ENCODE measurements around the gene TMEM109.
A peak's percentile ranks its signal among the peaks of the same experiment; 100 is the strongest.

Gene TMEM109

DNA sequence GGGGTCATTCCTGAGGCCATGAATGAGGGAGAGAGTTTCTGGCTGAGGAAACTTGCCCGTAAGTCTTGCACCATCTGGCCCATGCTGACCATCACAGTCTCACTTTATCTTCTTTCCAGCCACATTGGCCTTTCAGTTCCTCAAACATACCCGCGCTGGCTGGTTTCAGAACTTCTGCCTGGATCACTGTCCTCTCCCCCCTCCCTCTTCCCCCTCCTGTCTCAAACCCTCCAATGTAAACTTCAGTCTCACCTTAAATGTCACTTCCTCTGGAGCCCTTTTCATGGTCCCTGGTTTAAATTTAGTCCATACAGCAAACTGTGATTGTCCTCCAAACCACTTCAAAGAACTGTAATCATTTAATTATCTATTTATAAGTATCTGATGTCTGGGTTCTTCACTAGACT lies 3.7 kb upstream of the TMEM109 start:
- DNase-seq (ENCODE audit: low read depth, low spot score) = no peak

DNA sequence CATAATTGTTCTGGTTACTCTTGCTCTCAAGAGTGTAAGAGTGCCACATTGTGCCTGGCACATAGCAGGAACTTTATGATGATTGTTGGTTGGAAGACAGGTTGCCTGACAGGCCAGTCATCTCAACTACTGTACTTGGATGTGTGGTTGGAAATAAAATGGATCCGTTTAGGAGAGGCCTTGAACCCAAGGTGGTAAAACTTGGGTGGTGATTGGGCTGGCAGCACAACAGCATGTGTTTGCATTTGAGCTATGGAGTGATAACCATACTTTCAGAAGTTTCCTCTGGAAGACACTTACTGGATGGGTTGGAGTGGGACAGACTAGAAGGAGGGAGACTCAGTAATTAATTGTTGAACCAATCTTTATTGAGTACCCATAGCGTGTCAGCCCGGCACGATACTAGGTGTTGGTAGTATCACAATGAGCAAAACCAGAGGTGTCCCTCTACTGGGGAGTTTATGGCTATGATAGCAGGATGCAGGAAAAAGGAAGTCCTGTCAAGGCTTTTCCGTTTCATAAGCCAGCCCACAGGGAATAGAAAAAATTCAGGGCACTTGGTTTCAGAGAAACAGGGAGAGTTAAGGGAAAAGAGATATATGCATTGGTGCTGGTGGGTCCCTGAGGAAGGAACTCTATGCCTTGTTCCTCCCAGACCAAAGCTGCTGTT lies 3.1 kb upstream of the TMEM109 start:
- no peak for DNase-seq (ENCODE audit: low read depth, low spot score)

DNA sequence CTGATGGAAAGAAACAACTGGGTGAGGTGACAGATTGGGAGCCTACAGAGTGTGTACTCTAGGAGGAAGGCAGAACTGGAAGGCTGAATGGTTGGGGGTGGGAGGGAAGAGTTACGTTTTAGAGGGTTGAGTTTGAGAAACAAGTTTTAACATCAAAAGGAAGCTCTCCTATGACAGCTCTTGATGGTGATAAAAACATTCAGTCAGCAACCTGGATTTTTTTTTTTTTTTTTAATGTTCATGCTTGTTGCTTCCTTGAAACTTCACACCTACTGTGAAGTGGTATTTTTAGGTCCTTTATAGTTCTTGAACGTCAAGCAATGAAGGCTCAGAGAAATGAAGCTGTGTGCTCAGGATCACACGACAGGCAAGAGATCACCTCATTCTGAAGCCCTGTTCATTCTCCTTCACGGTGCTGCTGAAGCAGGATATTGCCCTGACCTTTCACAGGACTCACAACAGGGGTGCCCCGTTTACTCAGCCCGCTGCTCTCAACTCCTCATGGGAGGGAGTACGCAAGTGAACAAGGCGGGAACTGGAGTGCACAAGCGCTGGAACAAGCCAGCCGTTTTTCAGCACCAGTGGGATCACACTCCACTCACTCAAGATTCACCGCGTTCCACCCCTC lies 1.6 kb upstream of the TMEM109 start:
- DNase-seq (ENCODE audit: low read depth, low spot score) = no peak

DNA sequence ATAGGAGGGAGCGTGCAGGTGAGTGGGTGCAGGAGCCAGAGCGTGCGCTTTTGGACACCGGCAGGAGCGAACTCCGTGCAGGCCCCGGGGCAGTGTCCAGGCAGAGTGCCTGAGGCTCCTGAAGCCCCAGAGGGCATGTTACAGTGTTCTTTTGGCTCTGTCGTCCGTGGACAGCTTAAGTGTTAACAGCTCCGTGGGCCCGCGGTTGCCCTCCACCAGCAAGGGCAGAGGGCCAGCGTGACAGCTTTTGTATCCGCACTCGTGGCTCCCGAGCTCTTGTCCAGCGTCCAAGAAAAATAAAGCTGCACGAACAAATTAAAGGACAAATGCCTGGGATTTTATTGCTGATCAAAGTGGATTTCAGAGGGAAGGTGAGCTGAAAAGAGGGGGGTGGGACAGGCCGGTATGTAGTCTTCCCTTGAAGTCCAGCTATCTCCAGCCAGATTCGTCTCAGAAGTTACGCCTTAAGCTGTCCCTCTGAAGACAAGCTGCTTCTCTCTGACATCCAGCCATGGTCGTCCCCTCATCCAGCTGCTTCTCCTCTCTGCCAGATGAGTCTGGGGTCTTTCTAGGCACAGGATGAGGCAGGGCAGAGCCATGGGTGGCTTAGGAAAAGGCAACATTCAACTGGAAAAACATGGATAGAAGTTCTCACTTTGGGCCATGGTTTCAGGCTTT lies 968 bp upstream of the TMEM109 start:
- no peak for DNase-seq (ENCODE audit: low read depth, low spot score)

DNA sequence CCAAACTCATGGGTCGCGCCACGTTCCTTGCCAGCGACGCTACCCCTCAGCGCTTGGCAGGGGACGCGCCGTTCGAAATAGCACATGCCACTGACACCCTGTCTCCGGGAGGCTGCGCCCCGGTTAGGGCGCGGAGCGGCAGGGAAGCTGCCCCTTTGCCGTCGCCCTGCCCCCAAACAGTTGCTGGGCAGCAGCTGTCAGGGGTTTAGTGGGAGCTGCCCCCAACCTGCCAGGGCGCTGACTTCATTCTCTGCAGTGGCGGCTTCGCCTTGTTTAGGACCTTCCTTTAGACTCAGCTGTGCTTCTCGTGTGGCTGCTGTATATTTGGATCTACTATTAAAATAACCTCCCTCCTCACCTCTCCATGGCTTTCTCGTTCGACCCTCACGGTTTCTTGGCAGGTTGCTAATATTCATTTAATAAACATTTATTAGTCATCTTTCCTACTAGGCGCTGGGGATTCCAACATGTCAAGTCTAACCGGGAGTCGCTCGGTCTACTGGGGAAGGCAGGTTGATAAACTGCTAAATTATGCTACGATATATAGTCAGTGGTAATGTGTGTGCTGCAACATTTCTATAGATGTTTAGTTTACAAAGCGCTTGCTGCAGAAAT lies 782 bp downstream of the TMEM109 start:
- no peak for DNase-seq (ENCODE audit: low read depth, low spot score)

DNA sequence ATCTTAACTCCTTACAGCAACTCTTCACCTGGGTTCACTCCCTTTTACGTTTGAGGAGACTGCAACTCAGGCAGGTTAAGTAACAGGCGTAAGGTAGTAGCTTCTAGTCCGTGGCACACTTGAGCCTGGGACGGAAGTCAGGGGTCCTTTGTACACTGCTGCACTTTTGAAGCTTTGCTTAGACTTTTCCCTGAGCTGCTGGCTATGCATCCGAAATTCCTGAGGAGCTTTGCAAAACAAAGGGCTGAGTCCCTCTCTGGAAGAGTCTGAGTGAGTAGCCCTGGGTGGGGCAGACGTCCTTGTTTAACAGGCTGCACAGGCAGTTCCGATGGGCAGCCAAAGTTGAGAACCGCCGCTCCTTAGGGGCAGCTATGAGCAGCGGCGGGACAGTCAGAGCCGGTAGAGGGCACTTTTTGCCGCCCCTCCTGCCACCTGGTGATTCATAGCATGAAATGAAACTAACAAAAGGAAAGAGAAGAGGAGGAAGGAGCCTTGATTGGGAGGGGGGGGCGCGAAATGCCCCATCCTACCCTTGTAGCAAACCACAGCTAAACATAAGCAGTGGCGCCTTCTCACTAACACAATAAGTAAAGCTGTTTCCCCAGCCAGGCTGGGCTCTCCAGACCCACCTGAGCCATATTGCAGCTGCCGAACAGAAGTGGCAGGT lies 1.4 kb downstream of the TMEM109 start:
- DNase-seq (ENCODE audit: low read depth, low spot score) = peak; percentile 55

DNA sequence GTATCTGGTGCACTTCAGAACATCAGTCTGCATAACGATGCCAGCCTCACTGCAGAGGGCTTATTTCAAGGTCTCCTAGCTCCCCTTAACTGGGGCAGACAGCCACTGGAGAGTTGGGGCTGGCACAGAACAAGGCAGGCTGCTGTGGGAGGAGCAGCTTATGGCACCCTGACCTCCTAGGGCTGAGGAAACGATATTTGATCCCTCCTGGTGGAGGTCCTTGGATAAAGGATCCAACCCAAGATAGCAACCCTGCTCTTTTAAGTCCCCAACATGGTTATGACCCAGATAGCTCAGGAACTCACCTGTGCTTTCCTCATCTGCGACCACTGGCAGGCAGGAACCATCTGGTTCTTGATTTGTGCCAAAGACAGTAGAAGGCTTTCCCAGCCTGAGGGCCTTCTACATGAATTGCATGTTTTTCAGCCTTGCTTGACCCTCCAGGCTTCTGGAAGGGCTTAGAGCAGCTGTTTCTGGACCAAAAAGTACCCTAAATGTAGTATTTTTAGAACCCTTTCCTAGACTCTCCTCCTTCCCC lies 2.8 kb downstream of the TMEM109 start:
- DNase-seq (ENCODE audit: low read depth, low spot score) = no peak

DNA sequence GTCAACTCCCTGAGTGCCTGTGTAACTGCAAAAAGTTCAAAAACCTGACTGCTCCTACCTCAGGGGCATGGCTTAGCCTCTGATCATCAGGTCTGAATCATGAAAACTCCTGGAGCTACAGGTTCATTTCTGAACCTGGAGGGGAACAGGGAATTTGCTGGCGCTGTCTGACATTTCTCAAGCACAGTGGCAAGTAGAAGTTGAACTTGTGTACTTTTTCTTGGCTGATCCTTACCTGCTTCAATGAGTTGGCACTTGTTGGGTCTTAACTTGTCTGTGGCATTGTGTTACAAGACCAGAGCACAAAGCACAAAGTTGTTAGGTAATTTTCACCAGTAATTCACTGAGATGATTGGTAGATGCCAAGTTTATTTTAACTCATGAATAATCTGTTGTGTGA lies 3.3 kb downstream of the TMEM109 start:
- no peak for DNase-seq (ENCODE audit: low read depth, low spot score)

DNA sequence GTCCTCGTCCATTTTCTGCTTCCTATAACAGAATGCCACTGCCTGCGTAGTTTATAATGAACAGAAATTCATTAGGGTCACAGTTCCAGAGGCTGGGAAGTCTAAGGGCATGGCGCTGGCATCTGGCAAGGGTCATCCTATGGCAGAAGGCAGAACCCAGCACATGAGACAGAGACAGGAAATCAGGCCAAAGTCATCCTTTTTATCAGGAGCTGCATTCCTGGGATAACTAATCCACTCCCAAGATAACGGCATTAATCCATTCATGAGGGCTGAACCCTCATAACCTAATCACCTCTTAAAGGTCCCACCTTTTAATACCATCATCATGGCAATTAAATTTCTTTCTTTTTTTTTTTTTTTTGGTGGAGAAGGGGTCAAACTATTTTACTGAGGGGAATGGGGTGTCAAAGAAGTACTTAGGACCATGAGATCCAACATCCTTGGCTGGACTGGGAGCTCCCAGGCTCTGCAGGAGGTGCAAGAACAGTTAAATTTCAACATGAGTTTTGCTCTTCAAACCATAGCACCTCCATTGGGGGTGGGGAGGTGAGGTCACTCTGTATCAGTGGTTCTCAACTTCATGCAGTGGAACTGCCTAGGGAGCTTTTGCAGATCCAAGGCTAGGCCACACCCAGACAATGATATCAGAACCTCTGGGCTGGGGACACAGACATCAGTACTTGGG lies 4.4 kb downstream of the TMEM109 start:
- no peak for DNase-seq (ENCODE audit: low read depth, low spot score)

DNA sequence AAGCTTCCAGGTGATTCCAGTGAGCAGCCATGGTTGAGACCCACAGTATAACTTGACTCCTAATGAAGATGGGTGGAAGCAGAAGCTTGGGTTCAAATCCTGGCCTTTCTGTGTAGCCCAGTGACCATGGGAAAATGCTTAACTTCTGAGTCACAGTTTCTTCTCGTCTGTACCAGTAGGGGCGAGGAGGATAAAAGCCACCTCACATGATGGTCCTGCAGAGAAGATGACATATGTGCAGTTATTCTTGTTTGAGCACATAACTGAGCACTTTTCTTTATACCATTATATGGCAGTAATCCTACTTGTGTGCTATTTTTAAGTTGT lies 4.9 kb downstream of the TMEM109 start:
- no peak for DNase-seq (ENCODE audit: low read depth, low spot score)

DNA sequence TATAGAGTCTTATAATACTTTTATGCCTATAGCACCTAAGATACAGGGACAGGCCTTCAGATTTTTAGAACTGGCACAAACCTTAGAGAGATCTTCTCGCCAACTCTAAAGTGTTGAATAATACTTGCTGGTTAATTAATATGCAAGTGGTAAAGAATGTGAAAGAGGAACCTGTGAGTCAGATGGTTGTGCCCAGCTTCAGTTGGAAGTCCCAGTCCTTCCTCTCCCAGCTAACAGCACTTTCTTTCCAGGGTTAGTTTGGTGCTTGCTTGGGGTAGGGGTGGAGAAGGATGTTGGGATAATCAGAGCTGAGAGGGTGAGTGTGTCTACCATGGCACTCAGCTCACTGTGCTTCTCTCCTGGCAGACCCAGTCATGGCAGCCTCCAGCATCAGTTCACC lies 5.4 kb downstream of the TMEM109 start:
- no peak for DNase-seq (ENCODE audit: low read depth, low spot score)

DNA sequence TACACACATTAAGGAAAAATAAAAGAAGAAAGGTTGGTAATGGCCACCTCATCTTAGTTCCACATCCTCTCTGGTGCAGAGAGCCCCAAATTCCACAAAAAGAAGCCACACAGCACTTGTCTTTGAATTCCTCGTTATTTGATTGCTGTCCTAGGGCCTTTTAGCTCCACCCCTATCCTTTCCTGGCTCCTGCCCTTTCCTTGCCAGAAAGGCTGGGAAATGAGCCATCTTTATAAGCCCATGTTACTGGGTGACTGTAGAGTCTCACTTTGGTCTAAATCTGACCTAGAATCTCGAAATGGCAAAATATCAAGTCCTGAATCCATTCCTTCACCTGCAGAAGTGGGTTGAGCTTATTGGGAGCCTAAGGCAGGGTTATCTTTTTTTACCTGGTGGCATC lies 6.0 kb downstream of the TMEM109 start:
- no peak for DNase-seq (ENCODE audit: low read depth, low spot score)

DNA sequence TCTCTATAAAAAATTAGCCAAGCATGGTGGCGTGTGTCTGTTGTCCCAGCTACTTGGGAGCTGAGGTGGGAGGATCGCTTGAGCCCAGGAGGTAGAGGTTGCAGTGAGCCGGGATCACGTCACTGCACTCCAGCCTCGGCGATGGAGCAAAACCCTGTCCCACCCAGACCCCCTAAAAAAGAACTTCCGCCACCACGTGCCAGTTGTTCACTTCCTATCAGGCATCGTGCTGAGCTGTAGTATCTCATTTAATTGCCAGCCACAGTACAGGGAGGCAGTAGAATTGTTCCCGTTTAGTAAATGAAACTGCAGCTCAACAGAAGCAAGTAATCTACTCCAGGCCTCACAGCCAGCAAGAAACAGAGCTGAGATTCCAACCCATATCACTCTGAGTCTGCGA lies 7.3 kb downstream of the TMEM109 start:
- no peak for DNase-seq (ENCODE audit: low read depth, low spot score)

DNA sequence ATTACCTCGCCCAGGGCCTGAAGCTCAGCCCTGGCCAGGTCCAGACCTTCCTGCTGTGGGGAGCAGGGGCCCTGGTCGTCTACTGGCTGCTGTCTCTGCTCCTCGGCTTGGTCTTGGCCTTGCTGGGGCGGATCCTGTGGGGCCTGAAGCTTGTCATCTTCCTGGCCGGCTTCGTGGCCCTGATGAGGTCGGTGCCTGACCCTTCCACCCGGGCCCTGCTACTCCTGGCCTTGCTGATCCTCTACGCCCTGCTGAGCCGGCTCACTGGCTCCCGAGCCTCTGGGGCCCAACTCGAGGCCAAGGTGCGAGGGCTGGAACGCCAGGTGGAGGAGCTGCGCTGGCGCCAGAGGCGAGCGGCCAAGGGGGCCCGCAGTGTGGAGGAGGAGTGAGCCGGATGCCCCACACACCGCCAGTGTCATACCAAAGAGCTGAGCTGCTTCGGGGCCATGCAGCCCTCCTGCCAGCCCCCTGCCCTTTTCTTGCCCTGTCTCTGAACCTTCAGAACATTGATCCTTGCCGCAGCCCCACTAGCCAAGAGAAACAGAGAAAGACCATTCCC lies 7.9 kb downstream of the TMEM109 start:
- no peak for DNase-seq (ENCODE audit: low read depth, low spot score)

DNA sequence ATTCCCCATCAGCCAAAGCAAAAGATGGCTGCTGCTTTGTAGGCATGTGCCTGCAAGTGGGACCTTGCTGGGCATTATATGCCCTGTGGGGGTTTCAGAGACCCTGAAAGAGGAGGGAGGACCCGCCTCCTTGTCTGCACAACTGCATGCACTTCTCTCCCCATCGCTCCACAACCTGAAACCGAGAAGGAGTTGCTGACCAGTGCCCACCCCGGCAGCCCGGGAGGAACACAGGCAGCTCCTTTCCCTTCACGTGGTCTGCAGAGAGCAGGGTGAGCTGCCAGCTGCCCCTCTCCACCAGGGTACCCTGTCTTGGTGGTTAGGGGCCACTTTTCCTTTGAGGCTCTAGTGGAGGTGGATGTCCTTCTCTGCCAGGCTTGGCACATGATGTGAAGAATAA lies 8.9 kb downstream of the TMEM109 start:
- no peak for DNase-seq (ENCODE audit: low read depth, low spot score)

DNA sequence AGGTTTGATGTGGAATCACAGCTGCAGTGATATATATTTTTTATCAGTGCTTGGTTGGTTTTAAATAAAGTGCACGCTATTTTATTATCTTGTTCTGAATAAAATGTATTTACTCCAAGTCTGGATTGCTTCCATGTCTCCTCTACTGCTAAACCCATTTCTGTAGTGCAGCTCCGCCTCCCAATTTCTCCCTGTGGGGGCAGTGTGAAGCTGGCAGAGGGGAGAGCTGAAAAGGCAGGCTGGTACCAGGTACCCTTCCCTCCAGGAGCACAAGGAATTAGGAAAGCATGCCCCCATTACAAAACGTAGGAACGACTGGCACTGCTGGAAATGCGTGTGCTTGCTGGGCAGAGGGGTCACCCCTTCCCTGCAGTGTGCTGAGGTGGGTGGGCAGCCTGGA lies 9.4 kb downstream of the TMEM109 start:
- no peak for DNase-seq (ENCODE audit: low read depth, low spot score)

DNA sequence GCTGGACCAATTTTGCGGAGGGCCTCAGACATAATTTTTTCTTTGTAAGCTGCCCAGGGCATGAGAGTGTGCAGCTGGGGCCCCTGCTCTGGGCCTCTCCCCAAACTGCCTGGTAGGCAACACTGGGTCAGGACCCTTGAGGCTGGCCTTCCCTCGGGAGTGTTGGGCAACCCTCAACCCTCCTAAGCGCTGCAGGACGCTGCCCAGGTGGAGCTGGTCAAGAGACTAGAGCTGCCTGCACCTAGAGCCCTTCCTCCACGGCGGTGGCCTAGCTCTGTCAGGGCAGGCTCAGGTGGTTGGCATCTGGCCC lies 9.8 kb downstream of the TMEM109 start:
- DNase-seq (ENCODE audit: low read depth, low spot score) = no peak

DNA sequence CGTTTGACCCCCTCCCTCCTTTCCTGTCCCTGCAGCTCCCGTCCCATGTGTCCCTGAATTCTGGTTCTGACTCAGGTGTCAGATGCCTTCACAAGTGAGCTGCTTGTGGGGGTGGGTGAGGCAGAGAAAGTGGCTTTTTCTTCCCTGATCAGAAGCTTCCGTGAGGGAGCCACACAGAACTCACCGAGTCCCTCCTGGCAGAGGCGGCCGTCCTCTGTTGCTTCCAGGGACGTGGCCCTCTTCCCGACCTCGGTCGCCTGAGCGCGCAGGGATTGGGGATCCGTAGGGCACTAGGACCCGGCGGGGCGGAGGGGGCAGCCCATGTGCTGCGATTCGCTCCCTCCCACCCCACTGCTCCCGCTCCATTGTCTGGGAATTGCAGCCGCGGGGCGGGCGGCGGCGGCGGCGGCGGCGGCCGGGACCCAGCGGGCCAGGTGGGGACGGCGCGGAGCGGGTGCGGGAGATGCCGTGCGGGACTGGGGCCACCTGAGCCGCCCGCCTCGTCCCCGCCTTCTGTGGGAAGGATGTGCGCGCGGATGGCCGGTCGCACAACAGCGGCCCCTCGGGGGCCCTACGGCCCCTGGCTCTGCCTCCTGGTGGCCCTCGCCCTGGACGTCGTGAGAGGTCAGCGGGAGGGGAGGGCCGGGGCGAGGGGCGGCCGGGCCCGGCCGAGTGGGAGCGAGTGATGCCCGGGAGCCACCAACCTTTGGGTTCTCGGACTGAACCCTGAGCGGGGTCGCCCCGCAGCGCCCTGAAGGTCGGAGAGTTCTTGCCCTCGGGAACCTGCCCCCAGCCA lies 10.3 kb downstream of the TMEM109 start, which contains the start of gene TMEM132A:
Gene TMEM132A, plus strand, starts transcription at position 351 of the 796 bp plus-strand sequence. Its CDS starts 174 bp downstream, at position 525.
- no peak for DNase-seq (ENCODE audit: low read depth, low spot score)

DNA sequence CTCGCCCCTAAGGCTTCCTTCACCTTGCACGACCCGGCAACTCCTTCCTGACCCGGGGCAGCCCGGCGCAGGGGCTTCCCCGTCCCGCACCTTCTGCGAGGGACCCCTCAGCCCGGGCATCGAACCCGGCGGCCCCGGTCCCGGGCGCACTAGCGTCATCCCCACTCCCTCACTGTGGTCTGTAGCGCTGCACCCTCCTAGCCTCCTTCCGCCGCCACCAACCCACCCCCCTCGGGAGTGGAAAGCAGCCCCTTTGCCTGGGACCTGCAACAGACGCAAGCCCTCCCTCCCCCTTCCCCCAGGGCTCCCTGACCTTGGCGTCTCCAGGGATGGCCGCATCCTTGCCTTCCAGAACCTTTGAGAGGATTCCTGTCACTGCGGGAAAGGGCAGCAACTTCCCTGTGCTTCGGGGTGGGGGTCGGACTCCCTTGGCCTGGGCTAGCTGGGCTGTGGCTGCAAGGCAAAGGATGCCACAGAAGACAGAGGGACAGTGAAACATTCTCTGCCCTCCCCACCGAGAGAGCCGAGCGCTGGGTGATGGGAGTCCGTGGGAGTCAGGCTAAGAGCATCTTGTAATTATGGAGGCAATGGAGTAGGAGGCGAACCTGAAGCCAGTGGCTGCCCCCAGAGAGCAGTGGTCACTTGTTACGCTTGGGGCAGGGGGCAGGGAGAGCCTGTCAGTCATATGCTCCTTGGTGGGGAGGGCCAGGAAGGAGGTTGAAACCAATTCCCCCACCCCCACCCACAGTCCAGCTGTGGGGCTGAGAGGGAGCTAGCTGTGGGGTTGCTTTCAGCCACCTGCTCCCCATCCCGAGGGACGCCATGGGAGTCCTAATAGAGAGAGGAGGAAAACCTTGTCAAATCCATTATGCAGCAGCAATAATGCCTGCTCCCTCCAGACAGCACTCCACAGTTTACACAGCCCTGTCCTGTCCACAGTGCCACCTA lies 11.2 kb downstream of the TMEM109 start:
- DNase-seq (ENCODE audit: low read depth, low spot score) = no peak

All from activated naive CD8-positive, alpha-beta T cell treated with anti-CD3 and anti-CD28 coated beads, Interleukin-2, amount 50 U/mL, for 16 hours (primary cell).